Measurements from ENCODE around the gene ASAP3. TPM values are rescaled to one million over a fixed set of nuclear protein-coding genes. Genes with fewer than 3 reads are reported as not detected.
"Not testable (repeated sequence)": the region's sequence is repeated elsewhere in the genome, so short reads cannot be mapped to it uniquely, and the experiment has no call there.

The ASAP3 gene
- total and polyA plus RNA-seq, 2 of the 4 experiments (the other 2 are of a cell fraction), result 18.6 to 18.8 TPM

GRCh38 chr1:23494836-23495235, 10.9 kb upstream of the ASAP3 start:
- H3K18ac ChIP-seq (ENCODE audit: low read depth, low read length); H3K4me3 ChIP-seq (ENCODE audit: insufficient read depth, low read depth, low read length); H3K9ac ChIP-seq (ENCODE audit: low read depth, low read length); H4K20me1 ChIP-seq (ENCODE audit: insufficient read depth, low read length); H4K5ac ChIP-seq (ENCODE audit: low read depth, low read length); H3K27ac ChIP-seq (ENCODE audit: insufficient read depth, low read length); in situ Hi-C loops (cut with MboI; ENCODE audit: low sequenced_read_pairs); H4K91ac ChIP-seq (ENCODE audit: insufficient read depth, low read depth, low read length); H3K36me3 ChIP-seq (ENCODE audit: control insufficient read depth, insufficient read depth, low read length); H4K8ac ChIP-seq (ENCODE audit: low read depth in 2 of 2, low read length in 2 of 2); POLR2A ChIA-PET (ENCODE audit: unreplicated experiment); DNase-seq; H3K4me1 ChIP-seq (ENCODE audit: control insufficient read depth, insufficient read depth, low read length); H3K14ac ChIP-seq (replicated peaks; ENCODE audit: low read depth, low read length); H3K4me2 ChIP-seq (ENCODE audit: low read depth, low read length); H3K56ac ChIP-seq (ENCODE audit: extremely low read depth, insufficient read depth, low read length); H3K4ac ChIP-seq (ENCODE audit: low read depth, low read length); H3K9me1 ChIP-seq (ENCODE audit: insufficient read depth, low read length); H2BK120ac ChIP-seq (ENCODE audit: low read depth, low read length); H2AFZ ChIP-seq (replicated peaks; ENCODE audit: low read length, poor library complexity); H2BK20ac ChIP-seq (ENCODE audit: low read depth, low read length); H2BK15ac ChIP-seq (ENCODE audit: low read depth, low read length); ATAC-seq (ENCODE audit: low read depth); H2AK5ac ChIP-seq (ENCODE audit: low read depth, low read length); H3K9me3 ChIP-seq (ENCODE audit: control insufficient read depth, insufficient read depth, low read length); H2BK5ac ChIP-seq (ENCODE audit: low read depth, low read length, poor library complexity, severe bottlenecking); dilution Hi-C loops (cut with HindIII; ENCODE audit: low sequenced_read_pairs, unreplicated experiment); CTCF ChIA-PET; H2AK9ac ChIP-seq (replicated peaks; ENCODE audit: low read depth, low read length, poor library complexity); BruUV-seq (replicated peaks); H3K79me1 ChIP-seq (ENCODE audit: low read depth in 1 of 2, low read length in 2 of 2); H3K23ac ChIP-seq (ENCODE audit: low read depth, low read length): not testable (repeated sequence)
- H3K27me3 ChIP-seq (ENCODE audit: control insufficient read depth, insufficient read depth, low read length), result peaks cover 12% of the 10 kb centered on the region
- 80% methylated on average over 1 of the region's 6 CpGs; no CpG with 5 or more reads in 1 of the 2 experiments for WGBS, 2 experiments (ENCODE audit: extremely low coverage in 2 of 2, insufficient read length in 1 of 2)
- intact Hi-C loops (cut with micrococcal nuclease), result loop anchor here (5.0 kb wide), 1 partner anchor 172 kb away; no protein-coding TSS in a partner anchor

DNA sequence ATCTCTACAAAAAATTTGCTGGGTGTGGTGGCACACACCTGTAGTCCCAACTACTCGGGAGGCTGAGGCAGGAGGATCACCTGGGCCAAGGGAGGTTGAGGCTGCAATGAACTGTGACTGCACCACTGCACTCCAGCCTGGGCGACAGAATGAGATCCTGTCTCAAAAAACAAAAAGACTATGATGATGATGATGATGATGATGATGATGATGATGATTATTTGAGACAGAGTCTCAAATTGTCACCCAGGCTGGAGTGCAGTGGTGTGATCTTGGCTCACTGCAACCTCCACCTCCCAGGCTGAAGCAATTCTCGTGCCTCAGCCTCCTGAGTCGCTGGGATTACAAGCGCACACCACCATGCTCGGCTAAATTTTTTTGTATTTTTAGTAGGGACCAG, 8.8 kb upstream of the ASAP3 start:
- H3K4me1 ChIP-seq (ENCODE audit: control insufficient read depth, insufficient read depth, low read length); H3K79me1 ChIP-seq (ENCODE audit: low read depth in 1 of 2, low read length in 2 of 2); H3K56ac ChIP-seq (ENCODE audit: extremely low read depth, insufficient read depth, low read length); H2AK5ac ChIP-seq (ENCODE audit: low read depth, low read length); H2AK9ac ChIP-seq (replicated peaks; ENCODE audit: low read depth, low read length, poor library complexity); H3K4ac ChIP-seq (ENCODE audit: low read depth, low read length); H2BK120ac ChIP-seq (ENCODE audit: low read depth, low read length); H2BK15ac ChIP-seq (ENCODE audit: low read depth, low read length); H2BK20ac ChIP-seq (ENCODE audit: low read depth, low read length); dilution Hi-C loops (cut with HindIII; ENCODE audit: low sequenced_read_pairs, unreplicated experiment); in situ Hi-C loops (cut with MboI; ENCODE audit: low sequenced_read_pairs); POLR2A ChIA-PET (ENCODE audit: unreplicated experiment); H2BK5ac ChIP-seq (ENCODE audit: low read depth, low read length, poor library complexity, severe bottlenecking); H3K9me3 ChIP-seq (ENCODE audit: control insufficient read depth, insufficient read depth, low read length); BruUV-seq (replicated peaks); H3K14ac ChIP-seq (replicated peaks; ENCODE audit: low read depth, low read length); H3K27ac ChIP-seq (ENCODE audit: insufficient read depth, low read length); H3K23ac ChIP-seq (ENCODE audit: low read depth, low read length); H4K20me1 ChIP-seq (ENCODE audit: insufficient read depth, low read length); H3K4me2 ChIP-seq (ENCODE audit: low read depth, low read length); DNase-seq; H4K91ac ChIP-seq (ENCODE audit: insufficient read depth, low read depth, low read length); H2AFZ ChIP-seq (replicated peaks; ENCODE audit: low read length, poor library complexity); intact Hi-C loops (cut with micrococcal nuclease); H3K18ac ChIP-seq (ENCODE audit: low read depth, low read length); H4K5ac ChIP-seq (ENCODE audit: low read depth, low read length); H4K8ac ChIP-seq (ENCODE audit: low read depth in 2 of 2, low read length in 2 of 2); ATAC-seq (ENCODE audit: low read depth); H3K4me3 ChIP-seq (ENCODE audit: insufficient read depth, low read depth, low read length); H3K9ac ChIP-seq (ENCODE audit: low read depth, low read length); H3K36me3 ChIP-seq (ENCODE audit: control insufficient read depth, insufficient read depth, low read length); CTCF ChIA-PET: not testable (repeated sequence)
- 70% methylated on average over 2 of the region's 6 CpGs; no CpG with 5 or more reads in 1 of the 2 experiments for WGBS, 2 experiments (ENCODE audit: extremely low coverage in 2 of 2, insufficient read length in 1 of 2)
- Histone ChIP-seq H3K27me3 (ENCODE audit: control insufficient read depth, insufficient read depth, low read length) (peaks cover 19% of the 10 kb centered on the region), H3K9me1 (ENCODE audit: insufficient read depth, low read length) (peaks cover 10% of the 10 kb centered on the region)
